Body of pancreas (tissue), 4 donors: ENCODE data around the gene LSAMP.

ENCODE experiments used
- CTCF ChIP-seq, 7 experiments: fragments of 450-650 bp in 4 of 7; fragments of 200-600 bp in 3 of 7; sonication (generic) in 3 of 7; IDR thresholded peaks; one replicate each; pipeline ENCODE4 v1.5.1; 2016 to 2019; ENCODE audit warnings: antibody characterized with exemption in 7 of 7
- POLR2A ChIP-seq, 3 donors: fragments of 450-650 bp; IDR thresholded peaks; one replicate each; pipeline ENCODE4 v1.6.1; 2016; ENCODE audit warnings: antibody characterized with exemption in 3 of 3, mild to moderate bottlenecking in 2 of 3

GRCh38 chr3:116443191-116443661 lies 2.1 kb downstream of the LSAMP start:
- TF ChIP-seq CTCF (IDR thresholded peaks at IDR 0.05) (no peak), POLR2A (IDR thresholded peaks at IDR 0.05) (no peak)
